GM19239 (cell line): ENCODE measurements around the gene CD300LB.
A peak's percentile ranks its signal among the peaks of the same experiment; 100 is the strongest.
"Not testable (repeated sequence)": the region's sequence is repeated elsewhere in the genome, so short reads cannot be mapped to it uniquely, and the experiment has no call there.

Experiments used
- DNase-seq: peaks from one replicate; pipeline ENCODE4 v3.0.0; 2011; ENCODE audit warnings: low spot score; ENCODE audit not compliant: insufficient read length
- FAIRE-seq: peaks from 2 replicates; lab custom pipeline; 2011; peaks lifted over from hg19 to GRCh38; lab: Jason Lieb, UNC

CD300LB gene

GRCh38 chr17:74527756-74528155 is 3.5 kb downstream of the CD300LB start:
- FAIRE-seq (no peak), DNase-seq (no peak)

DNA sequence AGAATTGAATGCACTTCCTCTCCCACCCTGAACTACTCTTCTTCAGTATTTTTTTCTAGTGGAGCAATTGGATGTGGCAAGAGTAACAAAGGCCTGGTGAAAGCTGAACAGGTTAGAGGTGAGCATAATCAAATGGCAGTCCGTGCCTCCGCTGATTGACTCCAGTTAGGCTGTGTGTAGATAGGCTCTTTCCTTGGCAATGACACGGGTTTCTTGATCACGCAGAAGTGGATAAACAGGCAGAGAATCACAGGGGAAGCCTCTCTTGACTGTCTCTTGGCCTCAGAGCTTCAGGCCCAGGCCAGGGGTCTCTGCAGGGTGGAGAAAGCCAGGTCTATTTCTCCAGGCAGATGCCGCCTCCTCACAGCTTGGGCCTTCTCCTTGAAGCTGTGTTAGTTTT is 4.2 kb downstream of the CD300LB start:
- FAIRE-seq (no peak), DNase-seq (no peak)

GRCh38 chr17:74526681-74527080 is 4.6 kb downstream of the CD300LB start:
- no peak for DNase-seq
- no peak for FAIRE-seq

DNA sequence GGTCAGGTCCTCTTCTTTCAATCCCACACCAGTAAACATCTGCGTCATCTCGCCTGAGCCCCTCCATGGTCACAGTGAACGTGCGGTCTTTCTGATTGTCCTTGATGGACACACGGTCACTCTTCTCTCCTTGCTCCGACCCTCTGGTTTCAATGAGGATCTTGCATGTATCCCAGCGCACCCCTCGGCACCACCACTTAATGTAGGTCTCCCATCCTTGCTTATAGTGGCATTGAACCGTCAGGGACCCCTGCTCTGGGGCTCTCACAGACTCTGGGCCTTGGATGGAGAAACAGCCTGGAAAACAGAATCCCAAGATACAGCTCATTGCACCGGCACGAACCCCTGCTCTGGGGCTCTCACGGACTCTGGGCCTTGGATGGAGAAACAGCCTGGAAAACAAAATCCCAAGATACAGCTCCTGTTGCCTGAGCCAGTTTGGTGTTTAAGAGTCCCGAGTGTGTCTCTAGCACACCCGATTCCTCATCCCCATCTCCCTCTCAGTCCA is 5.4 kb downstream of the CD300LB start:
- no peak for DNase-seq
- no peak for FAIRE-seq

DNA sequence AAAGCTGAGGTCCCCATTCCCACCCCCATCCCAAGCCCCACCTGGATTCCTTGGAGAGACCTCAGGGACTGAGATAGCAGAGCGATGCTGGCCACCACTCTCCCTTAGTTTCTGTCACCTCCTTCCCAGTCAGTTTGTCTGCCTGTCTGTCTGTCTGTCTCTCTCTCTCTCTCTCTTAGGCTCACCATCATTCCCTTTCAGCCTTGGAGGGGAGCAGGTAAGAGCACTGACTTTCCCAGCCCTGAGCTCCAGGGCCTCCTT is 5.9 kb downstream of the CD300LB start:
- peak; percentile 4 for FAIRE-seq
- no peak for DNase-seq

- FAIRE-seq = no peak
Measured at GRCh38 chr17:74524653-74525464, 6.4 kb downstream of the CD300LB start.

DNA sequence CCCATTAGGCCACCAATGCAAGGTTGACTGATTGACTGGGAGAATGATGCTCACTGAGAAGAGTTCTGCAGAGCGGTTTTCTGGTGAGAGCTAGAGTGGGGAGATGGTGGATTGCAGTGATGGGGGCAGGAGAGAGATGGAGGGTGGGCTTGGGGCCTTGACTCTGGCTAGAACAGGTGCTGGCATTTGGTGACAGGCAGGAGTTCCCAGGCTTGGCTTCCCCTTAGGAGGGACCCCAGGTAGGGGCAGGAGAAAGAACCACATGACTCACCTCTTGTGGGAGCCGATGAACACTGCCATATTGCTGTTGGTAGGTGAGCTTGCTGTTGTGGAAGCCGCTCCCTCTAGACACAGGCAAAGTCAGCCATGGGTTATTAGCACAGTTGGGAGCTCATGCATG is 8.0 kb downstream of the CD300LB start:
- DNase-seq (no peak), FAIRE-seq (no peak)

More at GRCh38 chr17:74524653-74525464, 6.4 kb downstream of the CD300LB start:
- DNase-seq = no peak

DNA sequence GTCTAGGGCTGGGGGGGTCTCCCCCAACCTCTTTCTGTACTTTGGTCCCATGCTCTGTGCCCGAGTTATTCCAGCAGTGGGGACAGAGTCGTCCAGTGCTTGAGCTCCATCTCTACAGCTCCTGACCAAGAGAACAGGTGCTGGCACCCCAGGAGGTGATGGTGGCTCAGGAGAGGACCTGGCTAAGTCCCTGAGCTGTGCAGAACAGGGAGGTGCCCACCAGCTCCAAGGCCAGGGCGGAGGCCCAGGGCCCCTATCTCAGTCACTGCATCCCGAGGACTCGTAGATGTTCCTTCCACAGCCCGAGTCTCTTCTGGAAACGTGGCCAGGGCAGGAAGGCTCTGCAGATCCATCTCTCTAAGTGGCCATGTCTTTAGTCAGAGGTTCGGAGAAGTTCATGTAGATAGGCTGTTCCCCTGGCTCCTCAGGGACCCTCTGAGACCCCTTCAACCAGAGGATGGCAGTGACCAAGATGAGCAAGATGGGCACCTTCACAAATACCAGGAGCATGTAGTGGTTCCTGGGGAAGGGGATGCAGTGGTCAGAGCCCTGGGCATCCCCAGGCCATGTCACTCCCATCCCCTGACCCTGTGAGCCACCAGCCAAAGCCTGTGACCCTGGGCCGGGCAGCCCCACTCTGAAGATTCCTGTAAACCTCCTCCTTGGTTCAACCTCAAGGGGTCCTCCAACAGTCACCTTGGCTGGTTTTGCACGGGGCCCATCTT is 8.7 kb downstream of the CD300LB start:
- no peak for DNase-seq
- no peak for FAIRE-seq

- FAIRE-seq (peak; percentile 23), DNase-seq (no peak)
Measured at GRCh38 chr17:74521701-74522201, 9.5 kb downstream of the CD300LB start.

DNA sequence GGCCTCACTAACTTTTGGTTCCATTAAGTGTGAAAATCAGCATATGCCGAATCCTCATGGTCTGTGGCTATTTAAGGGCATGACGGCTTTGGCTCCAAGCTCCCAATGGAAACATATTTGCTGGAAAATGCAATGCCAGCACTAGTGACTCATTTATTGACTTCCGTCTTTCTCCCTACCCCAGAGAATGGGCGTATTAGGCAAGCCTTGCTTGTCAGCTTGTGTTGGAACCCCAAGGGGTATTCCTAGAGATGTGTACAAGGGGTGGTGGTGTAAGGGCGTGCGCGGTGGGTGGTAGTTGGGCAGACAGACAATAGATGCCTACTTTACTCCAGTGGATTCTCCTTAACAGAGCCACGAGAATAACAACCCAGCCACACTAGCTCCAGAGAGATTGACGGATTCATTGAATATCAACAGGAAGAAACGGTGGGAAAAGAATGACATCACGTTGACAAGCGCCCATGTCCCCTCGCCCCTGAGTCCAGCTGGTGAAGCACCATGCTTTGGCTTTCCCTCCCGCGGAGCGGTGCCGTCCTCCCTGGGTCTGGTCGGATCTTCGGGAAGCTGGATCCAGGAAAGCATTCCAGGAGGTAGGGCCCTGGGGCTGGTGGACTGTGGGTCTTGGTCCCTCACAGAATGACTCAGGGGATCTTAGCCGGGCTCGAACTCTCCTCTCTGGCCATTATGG is 10.3 kb downstream of the CD300LB start:
- FAIRE-seq = no peak
- no peak for DNase-seq

GRCh38 chr17:74520016-74520434 is 11.2 kb downstream of the CD300LB start:
- DNase-seq = no peak
- no peak for FAIRE-seq

GRCh38 chr17:74518413-74518981 is 12.8 kb downstream of the CD300LB start:
- DNase-seq, FAIRE-seq: not testable (repeated sequence)

- FAIRE-seq = no peak
- DNase-seq = no peak
Measured at GRCh38 chr17:74516561-74517328, 14.5 kb downstream of the CD300LB start.

DNA sequence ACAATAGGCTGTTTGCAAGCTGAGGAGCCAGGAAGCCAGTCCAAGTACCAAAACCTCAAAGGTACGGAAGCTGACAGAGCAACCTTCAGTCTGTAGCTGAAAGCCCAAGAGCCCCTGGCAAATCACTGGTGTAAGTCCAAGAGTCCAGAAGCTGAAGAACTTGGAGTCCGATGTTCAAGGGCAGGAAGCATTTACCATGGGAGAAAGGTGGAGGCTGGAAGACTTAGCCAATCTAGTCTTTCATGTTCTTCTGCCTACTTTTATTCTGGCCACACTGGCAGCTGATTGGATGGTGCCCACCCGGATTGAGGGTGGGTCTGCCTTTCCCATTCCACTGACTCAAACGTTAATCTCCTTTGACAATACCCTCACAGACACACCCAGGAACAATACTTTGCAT is 15.3 kb downstream of the CD300LB start:
- no peak for DNase-seq
- no peak for FAIRE-seq

GRCh38 chr17:74514632-74515334 is 16.5 kb downstream of the CD300LB start:
- no peak for DNase-seq
- no peak for FAIRE-seq

DNA sequence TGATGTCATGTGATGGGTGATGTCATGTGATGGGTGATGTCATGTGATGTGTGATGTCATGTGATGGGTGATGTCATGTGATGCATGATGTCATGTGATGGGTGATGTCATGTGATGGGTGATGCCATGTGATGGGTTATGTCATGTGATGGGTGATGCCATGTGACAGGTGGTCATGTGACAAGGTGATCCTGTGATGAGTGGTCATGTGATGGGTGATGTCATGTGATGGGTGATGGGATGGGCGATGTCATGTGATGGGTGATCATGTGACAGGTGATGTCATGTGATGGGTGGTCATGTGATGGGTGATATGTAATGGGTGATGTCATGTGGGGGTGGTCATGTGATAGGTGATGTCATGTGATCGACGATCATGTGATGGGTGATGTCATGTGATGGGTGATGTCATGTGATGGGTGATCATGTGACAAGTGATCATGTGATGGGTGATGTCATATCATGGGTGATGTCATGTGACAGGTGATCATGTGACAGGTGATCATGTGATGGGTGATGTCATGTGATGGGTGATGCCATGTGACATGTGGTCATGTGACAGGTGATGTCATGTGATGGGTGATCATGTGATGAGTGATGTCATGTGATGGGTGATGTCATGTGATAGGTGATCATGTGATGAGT is 17.2 kb downstream of the CD300LB start:
- FAIRE-seq = peak; percentile 58
- no peak for DNase-seq

GRCh38 chr17:74512624-74513091 is 18.6 kb downstream of the CD300LB start:
- no peak for DNase-seq
- FAIRE-seq = peak; percentile 8

DNA sequence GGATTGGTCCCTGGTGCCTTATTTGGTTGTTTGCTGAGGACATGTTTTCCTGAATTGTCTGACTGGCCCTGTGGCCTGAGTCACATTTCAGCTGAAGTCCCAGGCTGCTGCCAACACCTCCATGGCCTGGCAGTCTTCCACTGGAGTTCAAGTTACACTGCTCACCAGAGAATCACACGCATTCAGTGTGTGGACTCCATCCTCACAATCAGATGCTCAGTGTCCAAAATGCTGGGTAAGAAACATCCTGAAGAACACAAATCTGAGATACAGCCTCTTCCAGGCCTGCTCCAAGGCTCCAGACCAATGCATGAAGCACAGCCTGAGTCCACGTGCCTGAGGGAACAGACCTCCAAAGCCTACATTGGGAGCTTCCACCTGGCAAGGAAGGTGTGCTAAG is 19.2 kb downstream of the CD300LB start:
- DNase-seq = no peak

GRCh38 chr17:74508156-74508555 is 23.1 kb downstream of the CD300LB start:
- DNase-seq = no peak
- FAIRE-seq = no peak

More for the DNA sequence above, 19.2 kb downstream of the CD300LB start:
- no peak for FAIRE-seq
